GM23248 (cell line): Measurements from ENCODE around the gene VPS37D.

ENCODE experiments used
- EZH2 ChIP-seq: fragments of 200-600 bp; sonication (generic); IDR thresholded peaks from 2 replicates; pipeline ENCODE4 v1.6.1; 2018; ENCODE audit warnings: antibody characterized with exemption, mild to moderate bottlenecking; ENCODE audit not compliant: insufficient read depth, poor library complexity, severe bottlenecking
- EZH2phosphoT487 ChIP-seq: fragments of 200-600 bp; sonication (generic); IDR thresholded peaks from 2 replicates; pipeline ENCODE4 v1.6.1; 2018; ENCODE audit warnings: antibody characterized with exemption, moderate library complexity, mild to moderate bottlenecking, low read depth; ENCODE audit not compliant: insufficient read depth

- no peak for TF ChIP-seq EZH2
- no peak for TF ChIP-seq EZH2phosphoT487
Measured at GRCh38 chr7:73688288-73688687, 20.7 kb downstream of the VPS37D start.
